Activated CD8-positive, alpha-beta memory T cell treated with anti-CD3 and anti-CD28 coated beads, Interleukin-2, amount 50 U/mL, for 1 hour (primary cell): ENCODE results near the gene ANP32A.
"Not testable (repeated sequence)": the region's sequence is repeated elsewhere in the genome, so short reads cannot be mapped to it uniquely, and the experiment has no call there.

Experiments
- DNase-seq: peaks from one replicate; pipeline ENCODE4 v3.0.0-alpha.2; 2020; ENCODE audit errors: extremely low read depth

ANP32A gene

GRCh38 chr15:68781766-68782588 lies 38.7 kb downstream of the ANP32A start:
- no peak for DNase-seq

DNA sequence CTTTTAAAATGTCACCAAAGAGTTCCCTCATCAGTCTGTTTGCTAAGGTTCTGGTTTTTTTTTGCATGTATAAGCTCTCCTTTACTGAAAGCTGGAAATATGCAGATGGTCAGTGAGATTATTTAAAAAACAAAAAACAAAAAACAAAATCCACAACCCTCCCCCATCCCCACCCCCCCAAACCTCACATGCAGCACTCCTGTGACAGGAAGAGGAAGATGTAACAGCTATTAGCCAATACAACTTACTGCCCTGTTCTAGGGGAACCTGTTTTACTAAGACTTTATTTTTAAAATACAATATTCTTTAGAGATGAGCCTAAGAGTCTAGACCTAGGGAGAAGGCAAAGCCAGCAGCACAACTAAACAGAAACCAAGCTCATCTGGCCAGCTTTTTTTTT lies 39.5 kb downstream of the ANP32A start:
- no peak for DNase-seq

- DNase-seq = no peak
Observed at GRCh38 chr15:68778876-68779275, 41.8 kb downstream of the ANP32A start.

GRCh38 chr15:68776477-68777270 lies 44.0 kb downstream of the ANP32A start:
- no peak for DNase-seq

DNA sequence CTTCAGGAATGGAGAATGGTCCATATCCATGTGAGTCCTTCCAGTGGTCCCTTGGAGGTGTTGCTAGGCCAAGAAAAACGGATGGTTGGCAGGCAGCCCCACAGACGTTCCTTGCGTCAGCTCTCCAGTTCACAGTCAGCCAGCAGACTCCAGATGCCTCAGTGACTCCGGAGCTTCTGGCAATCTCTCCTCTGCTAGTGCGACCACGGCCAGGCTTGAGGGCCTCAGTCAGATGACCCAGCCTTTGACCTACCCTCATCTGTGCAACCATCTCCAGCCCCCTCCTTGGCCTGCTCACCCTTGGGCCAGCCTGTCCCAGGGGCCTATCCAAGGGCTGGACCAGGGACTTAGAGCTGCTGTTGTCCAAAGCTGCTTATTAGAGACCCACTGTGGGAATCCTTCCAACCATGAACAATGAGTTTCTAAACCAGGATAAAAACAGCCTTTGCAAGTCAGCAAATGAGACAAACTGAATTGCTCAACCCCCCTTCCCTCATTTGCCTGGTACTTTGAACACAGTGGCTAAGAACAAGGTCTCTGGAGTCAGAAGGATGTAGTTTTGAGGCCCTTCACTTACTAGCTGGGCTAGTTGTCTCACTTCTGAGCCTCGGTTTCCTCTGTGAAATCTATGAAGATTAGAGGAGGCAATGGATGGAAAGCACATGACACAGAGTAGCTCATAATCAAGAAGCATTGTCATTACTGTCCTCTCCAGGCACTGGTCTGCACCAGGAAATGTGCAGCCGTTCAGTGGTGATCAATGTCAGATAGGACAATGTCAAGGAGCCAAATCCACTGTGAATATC lies 44.8 kb downstream of the ANP32A start:
- no peak for DNase-seq

DNA sequence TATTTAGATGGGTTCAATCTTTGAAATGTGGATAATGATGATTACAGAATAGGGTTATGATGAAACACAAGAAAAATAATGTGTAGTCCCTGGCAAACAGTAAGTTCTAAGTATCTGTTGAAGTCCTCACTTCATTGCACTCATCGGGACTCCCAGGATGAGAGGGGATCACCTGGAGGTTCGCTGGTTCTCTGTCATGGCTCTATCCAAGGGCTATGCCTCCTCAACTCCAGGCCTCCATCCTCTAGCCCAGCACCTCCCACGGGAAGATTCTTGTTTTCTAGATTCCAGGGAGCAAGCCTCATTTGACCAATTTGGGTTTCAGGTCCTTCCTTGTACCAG lies 45.5 kb downstream of the ANP32A start:
- no peak for DNase-seq

GRCh38 chr15:68774521-68775235 lies 46.0 kb downstream of the ANP32A start:
- no peak for DNase-seq

DNA sequence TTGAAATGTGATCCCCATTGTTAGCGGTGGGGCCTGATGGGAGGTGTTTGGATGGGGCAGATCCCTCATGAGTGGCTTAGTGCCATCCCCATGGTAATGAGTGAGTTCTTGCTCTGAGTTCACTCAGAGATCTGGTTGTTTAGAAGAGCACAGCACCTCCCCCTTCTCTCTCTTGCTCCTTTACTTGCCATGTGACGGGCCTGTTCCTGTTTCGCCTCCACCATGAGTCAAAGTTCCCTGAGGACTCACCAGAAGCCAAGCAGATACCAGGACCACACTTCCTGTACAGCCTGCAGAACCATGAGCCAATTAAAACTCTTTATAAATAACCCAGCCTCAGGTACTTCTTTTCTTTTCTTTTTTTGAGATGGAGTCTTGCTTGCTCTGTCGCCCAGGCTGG lies 46.6 kb downstream of the ANP32A start:
- DNase-seq = no peak

DNA sequence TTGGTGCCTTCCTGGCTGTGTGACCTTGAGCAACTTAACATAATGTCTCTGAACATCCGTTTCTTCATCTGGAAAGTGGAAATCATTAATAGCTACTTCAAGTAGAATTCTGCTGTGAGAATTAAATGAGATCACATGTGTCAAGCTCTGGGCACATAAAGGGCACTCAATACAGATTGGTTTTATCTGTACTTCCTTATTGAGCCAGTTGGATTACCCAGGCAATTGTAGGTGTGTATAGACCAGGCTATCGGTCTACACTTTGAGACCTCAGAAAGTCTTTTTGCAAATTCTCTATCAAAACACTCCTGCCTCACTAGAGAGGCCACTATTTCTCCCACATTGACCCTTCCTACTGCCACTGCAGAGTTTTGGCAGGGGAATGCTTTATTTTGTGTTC lies 47.7 kb downstream of the ANP32A start:
- no peak for DNase-seq

GRCh38 chr15:68770216-68770615 lies 50.5 kb downstream of the ANP32A start:
- no peak for DNase-seq

- DNase-seq = no peak
Observed at GRCh38 chr15:68769702-68770101, 51.0 kb downstream of the ANP32A start.

GRCh38 chr15:68768321-68768720 lies 52.4 kb downstream of the ANP32A start:
- no peak for DNase-seq

GRCh38 chr15:68767833-68768232 lies 52.9 kb downstream of the ANP32A start:
- DNase-seq = no peak

DNA sequence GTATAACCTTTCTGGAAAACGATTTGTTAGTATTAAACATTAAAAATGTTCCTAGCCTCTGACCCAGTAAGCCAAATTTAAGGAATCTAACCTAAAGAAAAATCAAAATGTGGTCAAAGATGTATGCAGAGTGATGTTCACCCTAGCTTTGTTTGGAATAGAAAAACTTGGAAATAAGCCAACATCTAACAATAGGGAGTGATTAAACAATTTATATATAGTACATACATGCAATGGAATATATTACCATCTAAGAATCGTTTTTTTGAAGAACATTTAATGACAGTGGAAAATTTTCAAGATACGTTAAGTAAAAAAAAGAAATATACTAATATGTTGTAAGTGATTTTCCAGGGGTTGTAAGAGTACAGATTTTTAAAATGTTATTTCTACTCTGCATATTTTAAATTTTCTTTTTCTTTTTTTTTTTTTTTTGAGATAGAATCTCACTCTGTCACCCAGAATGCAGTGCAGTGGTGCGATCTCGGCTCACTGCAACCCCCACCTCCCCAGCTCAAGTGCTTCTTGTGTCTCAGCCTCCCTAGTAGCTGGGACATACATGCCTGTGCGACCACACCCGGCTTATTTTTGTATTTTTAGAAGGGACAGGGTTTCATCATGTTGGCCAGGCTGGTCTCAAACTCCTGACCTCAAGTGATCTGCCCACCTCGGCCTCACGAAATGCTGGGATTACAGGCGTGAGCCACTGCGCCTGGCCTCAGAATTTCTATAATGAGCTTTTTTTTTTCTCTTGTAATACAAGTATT lies 54.9 kb downstream of the ANP32A start:
- DNase-seq = no peak

GRCh38 chr15:68764090-68764489 lies 56.6 kb downstream of the ANP32A start:
- DNase-seq = no peak

GRCh38 chr15:68763063-68763462 lies 57.6 kb downstream of the ANP32A start:
- no peak for DNase-seq

- not testable (repeated sequence) for DNase-seq
Observed at GRCh38 chr15:68759982-68760579, 60.6 kb downstream of the ANP32A start.

DNA sequence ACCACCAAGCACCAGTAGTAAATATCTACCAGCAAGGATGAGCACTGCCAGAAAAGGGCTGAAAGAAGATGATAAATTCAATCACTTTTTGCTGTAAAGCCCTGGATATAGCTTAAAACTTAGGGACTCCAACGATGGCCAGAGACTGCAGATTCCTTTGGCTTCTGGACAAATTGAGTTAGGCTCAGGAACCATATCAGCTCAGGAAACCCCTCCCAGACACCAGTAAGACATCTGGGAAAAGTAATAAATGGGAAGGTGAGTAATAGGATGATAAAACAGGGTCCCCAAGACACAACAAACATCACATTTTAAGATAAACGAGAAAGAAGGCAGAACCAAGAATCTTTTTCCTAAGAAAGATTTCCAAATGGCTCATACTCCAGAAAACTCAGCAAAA lies 65.0 kb downstream of the ANP32A start:
- no peak for DNase-seq

- DNase-seq = no peak
Observed at GRCh38 chr15:68751622-68752021, 69.1 kb downstream of the ANP32A start.

- DNase-seq = no peak
Observed at GRCh38 chr15:68749793-68750192, 70.9 kb downstream of the ANP32A start.

- no peak for DNase-seq
Observed at GRCh38 chr15:68749365-68749764, 71.3 kb downstream of the ANP32A start.
